Measurements from ENCODE around the gene STKLD1.
"Not testable (repeated sequence)": the region's sequence is repeated elsewhere in the genome, so short reads cannot be mapped to it uniquely, and the experiment has no call there.

The STKLD1 gene

DNA sequence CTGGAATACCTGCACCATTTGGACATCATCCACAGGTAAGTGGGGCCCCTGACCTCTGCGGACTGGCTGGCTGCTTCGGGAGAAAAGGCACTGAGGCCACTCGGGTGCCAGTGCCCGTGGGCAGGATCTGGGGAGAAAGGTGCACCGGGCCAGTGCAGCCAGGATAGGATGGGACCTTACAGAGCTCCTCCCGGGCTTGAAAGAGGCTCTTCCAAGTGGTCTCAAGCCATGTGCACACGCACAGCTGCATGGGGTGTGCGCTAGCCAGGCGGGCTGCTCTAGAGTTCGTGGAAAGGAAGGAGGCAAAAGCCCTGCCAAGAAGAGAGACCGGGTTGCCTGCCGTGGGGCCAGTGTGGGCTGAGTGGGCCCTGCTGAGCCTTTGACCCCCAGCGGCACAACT, 13.4 kb downstream of the STKLD1 start:
- no peak overlapping the region for H3K27ac ChIP-seq
- TF ChIP-seq, protein P1, sequence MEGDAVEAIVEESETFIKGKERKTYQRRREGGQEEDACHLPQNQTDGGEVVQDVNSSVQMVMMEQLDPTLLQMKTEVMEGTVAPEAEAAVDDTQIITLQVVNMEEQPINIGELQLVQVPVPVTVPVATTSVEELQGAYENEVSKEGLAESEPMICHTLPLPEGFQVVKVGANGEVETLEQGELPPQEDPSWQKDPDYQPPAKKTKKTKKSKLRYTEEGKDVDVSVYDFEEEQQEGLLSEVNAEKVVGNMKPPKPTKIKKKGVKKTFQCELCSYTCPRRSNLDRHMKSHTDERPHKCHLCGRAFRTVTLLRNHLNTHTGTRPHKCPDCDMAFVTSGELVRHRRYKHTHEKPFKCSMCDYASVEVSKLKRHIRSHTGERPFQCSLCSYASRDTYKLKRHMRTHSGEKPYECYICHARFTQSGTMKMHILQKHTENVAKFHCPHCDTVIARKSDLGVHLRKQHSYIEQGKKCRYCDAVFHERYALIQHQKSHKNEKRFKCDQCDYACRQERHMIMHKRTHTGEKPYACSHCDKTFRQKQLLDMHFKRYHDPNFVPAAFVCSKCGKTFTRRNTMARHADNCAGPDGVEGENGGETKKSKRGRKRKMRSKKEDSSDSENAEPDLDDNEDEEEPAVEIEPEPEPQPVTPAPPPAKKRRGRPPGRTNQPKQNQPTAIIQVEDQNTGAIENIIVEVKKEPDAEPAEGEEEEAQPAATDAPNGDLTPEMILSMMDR (conservative IDR thresholded peaks at IDR 0.05): no peak

DNA sequence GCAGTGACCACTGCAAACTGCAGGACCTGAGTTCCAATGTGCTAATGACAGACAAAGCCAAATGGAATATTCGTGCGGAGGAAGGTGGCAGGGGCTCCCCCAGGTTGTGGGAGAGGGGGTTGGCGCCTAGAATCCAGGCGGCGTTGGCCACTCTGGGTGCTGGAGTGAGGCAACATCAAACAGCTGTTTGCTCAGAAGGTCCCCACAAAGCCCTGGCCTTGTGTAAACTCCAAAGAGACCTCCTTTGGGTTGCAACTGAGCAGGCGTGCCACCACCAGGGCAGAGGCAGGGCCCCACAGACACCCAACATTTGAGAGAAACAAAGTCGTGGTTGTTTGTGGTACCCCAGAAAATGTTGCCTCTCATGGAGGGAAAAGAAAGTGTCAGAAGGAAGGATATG, 14.5 kb downstream of the STKLD1 start:
- TF ChIP-seq, protein P1 (conservative IDR thresholded peaks at IDR 0.05): no peak
- no peak overlapping the region for H3K27ac ChIP-seq

DNA sequence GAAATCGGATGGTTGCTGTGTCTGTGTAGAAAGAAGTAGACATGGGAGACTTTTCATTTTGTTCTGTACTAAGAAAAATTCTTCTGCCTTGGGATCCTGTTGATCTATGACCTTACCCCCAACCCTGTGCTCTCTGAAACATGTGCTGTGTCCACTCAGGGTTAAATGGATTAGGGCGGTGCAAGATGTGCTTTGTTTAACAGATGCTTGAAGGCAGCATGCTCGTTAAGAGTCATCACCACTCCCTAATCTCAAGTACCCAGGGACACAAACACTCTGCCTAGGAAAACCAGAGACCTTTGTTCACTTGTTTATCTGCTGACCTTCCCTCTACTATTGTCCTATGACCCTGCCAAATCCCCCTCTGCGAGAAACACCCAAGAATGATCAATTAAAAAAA, 15.3 kb downstream of the STKLD1 start:
- not testable (repeated sequence) for H3K27ac ChIP-seq

DNA sequence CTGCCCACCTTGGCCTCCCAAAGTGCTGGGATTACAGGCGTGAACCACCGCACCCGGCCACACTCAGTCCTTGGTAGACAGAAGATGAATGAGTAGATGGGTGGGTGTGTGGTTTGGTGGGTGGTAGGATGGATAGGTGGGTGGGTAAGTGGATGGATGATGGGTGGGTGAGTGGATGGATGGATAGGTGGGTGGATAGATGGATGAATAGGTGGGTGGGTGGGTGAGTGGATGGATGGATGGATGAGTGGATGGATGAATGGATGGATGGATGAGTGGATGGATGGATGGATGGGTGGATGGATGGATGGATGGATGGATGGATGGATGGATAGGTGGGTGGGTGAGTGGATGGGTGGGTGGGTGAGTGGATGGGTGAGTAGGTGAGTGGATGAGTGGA, 16.1 kb downstream of the STKLD1 start:
- H3K27ac ChIP-seq: not testable (repeated sequence)

DNA sequence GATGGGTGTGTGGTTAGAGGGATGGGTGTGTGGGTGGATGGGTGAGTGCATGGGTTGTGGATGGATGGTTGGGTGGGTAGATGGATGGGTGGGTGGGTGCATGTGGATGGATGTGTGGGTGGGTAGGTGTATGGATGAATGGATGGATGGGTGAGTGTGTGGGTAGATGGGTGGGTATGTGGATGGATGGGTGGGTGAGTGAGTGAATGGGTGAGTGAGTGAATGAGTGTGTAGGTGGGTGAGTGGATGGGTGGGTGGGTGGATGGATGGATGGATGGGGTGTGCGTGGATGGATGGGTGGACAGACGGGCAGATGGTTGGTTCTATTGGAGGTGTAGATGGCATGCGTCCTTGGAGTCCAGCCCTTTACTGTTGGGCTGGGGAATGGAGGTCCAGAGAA, 17.2 kb downstream of the STKLD1 start:
- no peak overlapping the region for H3K27ac ChIP-seq
- TF ChIP-seq, protein P1 (conservative IDR thresholded peaks at IDR 0.05): no peak

DNA sequence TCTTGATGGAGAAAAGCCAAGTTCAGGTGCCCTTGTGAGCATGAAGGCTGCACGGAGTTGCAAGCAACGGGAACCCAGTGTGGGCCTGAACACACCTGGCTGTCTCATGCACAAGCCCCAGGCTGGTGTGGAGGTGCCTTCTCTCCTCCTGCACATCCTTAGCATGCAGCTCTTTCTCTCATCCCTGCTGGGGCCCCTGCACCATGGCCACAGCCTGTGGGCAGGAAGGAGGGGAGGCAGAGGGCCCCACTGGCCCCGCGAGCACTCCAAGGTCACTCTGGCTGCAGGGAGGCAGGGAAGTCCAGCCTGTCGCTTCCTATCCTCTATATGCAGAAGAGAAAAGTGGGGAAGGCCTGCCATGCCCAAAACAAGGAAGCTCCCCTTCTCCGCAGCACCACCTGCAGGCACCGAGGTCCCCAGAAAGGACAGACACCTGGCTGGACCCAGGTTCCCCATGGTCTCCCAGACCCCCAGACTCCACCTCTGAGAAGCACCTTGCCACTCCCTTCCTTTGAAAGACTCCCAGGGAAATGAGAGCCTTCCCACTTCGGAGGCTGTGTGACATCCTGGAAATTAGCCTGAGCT, 18.6 kb downstream of the STKLD1 start:
- TF ChIP-seq, protein P1 (conservative IDR thresholded peaks at IDR 0.05): no peak
- H3K27ac ChIP-seq: no peak overlapping the region

DNA sequence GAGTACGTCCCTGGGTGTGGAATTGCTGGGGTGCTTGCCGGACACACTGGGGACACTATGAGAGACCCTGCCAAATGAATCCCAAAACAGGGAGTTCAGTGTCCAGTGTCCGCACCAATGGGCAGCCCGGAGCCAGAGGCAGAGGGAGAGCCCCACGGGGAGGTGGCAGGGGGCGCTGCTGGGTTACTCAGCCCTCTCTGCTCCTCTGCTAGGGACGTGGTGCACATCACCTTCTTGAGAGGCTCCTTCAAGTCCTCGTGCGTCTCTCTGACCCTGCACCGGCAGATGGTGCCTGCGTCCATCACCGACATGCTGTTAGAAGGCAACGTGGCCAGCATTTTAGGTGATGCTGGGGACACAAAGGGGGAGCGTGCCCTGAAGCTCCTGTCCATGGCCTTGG, 20.8 kb downstream of the STKLD1 start:
- H3K27ac ChIP-seq: no peak overlapping the region
- TF ChIP-seq, protein P1 (conservative IDR thresholded peaks at IDR 0.05): peak; percentile 45; the same call in 1 of the 2 replicates

DNA sequence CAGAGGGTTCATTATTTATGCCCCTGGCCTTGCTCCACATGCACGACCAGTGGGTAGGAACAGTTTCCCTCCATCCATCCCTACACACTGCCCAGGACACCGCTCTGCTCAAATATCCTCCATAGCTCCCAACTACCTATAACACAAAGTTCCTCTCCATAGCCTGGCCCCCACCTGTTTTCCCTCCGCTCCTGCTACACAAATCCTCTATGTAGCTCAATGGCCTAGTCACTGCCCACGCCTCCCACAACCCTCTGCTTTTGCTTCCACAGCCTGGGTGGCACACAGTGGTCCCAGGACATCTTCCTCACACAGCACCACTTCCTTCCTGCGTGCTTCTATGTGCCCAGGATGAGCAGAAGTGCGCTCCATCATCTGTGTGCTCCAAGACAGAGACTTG, 21.2 kb downstream of the STKLD1 start:
- TF ChIP-seq, protein P1 (conservative IDR thresholded peaks at IDR 0.05): no peak
- H3K27ac ChIP-seq: no peak overlapping the region

DNA sequence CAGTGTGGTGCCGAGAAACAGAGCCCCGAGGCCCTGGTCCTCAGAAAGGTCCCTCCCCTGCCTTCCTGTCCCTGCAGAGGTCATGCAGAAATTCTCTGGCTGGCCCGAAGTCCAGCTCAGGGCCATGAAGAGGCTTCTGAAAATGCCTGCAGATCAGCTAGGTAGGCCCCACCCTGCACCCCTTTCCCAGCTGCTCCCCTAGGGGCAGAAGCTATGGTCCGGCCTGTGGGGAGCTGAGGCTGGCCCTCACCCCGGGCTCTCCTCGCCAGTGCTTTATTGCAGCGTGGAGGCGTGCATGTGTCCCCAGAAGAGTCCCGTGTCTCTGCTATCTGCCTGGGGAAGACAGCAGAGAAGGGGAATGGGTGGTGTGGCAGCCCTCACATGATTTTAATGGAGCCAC, 21.7 kb downstream of the STKLD1 start:
- H3K27ac ChIP-seq: no peak overlapping the region
- TF ChIP-seq, protein P1 (conservative IDR thresholded peaks at IDR 0.05): no peak
